GM21825 (cell line): Measurements from ENCODE around the gene PPL.
A peak's percentile ranks its signal among the peaks of the same experiment; 100 is the strongest.

ENCODE experiments used
- ATAC-seq: cut with Tn5 transposase; IDR thresholded peaks from one replicate; pipeline ENCODE4 v1.9.1; 2021; ENCODE audit warnings: mild to moderate bottlenecking, moderate library complexity; ENCODE audit not compliant: unreplicated experiment

Gene PPL

DNA sequence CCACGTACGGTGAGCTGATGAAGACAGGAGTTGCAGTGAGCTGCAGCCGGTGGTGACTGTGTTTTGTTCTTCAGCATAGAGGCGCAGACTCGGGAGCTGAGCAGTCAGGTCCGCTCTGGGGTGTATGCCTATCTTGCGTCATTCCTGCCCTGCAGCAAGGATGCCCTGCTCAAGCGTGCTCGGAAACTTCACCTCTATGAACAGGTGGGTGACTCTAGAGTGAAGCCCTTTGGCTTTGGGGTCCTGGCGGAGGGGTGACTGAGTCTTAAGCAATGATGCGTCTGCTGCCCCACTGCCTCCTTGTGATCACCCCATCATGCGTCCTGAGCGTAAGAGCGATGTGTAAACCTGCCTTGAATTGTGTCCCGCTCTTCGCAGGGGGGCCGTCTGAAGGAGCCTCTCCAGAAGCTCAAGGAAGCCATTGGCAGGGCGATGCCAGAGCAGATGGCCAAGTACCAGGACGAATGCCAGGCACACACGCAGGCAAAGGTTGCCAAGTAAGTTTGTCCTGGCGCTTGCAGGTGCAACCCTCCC, 66.7 kb downstream of the PPL start:
- no peak for ATAC-seq

DNA sequence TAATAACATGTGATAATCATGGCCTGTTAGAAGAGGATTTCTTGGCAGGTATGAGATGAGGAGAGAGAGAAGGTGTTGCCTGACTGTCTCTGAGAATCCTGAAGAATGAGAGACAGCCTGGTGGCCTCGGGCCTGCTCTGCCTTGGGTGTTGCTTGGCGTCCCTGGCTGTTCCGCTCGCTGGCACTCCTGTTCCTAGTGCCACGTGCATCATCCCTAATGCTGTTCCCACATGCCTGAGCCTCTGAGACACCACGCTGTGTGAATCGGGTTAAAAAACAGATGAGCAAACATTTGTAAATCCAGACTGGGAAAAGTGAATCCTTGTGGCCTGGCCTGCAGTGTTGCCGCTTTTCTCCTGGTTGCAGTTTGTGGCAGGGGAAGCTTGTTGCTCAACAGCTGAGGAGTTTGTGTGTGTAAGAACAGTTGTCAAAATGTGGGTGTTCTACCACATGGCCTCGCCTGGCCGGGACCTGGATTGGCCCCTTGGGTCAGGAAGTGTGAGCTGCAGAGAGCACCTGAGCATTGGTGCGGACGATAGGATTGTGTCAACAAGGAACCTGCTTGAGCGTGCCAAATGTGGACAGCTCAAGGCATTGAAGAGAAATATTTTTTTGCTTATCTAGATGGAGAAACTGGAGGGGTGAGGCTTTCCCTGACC, 67.7 kb downstream of the PPL start:
- ATAC-seq, result no peak

DNA sequence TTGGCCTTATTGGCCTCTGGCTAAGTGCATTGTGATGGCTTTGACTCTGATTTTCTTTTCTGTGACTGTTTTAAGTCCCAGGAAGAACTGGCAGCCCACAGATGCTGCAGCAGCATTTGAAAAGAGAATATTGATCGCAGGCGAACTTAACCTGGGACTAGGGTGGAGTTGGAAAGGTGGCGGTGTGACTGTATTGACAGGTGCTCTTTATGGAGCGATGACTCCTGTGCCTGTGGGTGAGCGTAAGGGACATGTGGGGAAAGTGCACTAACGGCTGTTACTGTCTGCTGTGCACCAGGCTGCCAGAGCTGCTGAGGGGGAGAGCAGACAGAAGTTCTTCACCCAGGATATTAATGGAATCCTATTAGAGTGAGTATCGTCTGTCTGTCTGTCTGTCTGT, 68.4 kb downstream of the PPL start:
- ATAC-seq, result no peak

DNA sequence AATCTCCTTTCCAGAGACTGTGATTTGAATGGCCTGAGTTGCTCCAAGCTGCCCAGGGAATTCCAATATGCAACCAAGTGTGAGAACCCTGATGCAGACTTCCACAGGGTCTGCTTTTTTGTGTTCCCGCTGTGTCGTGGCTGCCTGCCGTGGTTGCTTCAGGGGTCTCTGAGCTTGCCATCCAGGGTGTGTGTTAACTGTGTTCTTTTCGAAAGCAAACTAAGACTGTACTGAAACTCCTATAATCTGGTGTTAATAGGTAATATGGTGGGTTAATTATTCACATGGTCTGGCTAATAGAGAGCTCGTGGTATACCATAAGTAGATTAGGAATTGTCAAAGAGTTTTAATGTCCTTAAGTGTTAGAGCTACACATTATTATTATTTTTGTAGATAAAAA, 68.9 kb downstream of the PPL start:
- no peak for ATAC-seq

DNA sequence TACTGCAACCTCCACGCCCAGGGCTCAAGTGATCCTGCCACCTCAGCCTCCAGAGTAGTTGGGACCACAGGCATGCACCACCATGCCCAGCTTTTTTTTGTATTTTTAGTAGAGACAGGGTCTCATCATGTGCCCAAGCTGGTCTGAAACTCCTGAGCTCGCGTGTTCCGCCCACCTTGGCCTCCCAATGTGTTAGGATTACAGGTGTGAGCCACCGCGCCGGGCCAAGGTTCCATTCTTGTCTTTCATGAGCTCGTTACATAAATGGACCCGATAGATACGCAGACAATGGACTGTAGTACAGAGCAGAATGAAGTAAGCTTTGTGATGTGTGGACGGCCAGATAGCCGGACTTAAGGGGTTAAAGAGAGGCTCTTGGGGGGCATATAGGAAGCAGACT, 70.4 kb downstream of the PPL start:
- ATAC-seq, result no peak

DNA sequence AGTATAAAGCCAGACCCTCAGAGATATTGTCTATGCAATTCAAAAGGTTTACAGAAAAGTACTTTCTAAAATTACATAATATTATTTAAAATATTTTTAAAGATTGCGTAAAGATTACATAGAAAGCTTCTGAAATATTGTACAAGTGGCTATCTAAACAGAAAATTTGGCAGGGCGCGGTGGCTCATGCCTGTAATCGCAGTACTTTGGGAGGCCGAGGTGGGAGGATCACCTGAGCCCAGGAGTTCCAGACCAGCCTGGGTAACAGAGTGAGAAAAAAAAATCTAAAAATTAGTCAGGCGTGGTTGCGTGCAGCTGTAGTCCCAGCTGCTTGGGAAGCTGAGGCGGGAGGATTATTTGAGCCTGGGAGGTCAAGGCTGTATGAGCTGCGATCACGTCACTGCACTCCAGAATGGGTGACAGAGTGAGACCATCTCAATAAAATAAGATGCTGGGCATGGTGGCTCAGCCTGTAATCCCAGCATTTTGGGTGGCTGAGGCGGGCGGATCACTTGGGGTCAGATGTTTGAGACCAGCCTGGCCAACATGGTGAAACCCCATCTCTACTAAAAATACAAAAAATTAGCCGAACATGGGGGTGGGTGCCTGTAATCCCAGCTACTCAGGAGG, 71.6 kb downstream of the PPL start:
- no peak for ATAC-seq

DNA sequence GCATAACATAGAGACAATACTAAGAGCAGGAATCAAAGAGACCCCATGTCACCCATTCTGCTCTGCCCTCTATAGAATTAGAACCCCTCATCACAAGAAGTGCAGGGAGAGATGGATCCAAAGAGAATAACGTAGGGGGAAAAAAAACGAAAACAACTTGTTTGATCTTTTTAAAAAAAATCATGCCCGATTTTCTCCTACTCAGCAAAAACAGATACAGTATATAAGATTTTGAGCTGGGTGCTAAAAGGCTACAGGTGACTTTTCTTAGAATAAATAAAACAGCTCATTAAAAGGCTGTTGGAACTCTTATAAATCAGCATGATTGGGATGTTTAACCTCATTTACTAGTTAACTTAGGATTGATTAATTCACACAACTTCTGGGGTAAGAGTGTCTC, 72.2 kb downstream of the PPL start:
- ATAC-seq, result no peak

DNA sequence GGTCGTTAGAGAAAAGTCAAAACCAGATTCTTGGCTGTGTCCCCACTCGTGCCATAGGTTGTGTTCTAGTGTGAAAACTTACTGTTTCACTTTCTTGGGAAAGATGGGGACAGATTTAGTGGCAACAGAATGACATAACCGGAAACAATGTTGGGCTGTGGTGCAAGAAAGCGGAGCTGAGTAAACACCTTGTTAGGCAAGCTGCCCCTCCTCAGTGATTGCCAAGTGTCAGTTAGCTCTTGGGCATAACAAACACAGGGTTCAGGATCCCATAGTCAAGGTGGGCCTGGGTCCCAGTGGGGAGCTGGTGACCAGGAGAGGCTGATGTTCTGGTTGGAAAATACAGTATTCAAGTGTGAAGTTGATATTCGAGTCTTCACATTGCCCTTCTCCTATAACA, 74.3 kb downstream of the PPL start:
- ATAC-seq, result no peak

DNA sequence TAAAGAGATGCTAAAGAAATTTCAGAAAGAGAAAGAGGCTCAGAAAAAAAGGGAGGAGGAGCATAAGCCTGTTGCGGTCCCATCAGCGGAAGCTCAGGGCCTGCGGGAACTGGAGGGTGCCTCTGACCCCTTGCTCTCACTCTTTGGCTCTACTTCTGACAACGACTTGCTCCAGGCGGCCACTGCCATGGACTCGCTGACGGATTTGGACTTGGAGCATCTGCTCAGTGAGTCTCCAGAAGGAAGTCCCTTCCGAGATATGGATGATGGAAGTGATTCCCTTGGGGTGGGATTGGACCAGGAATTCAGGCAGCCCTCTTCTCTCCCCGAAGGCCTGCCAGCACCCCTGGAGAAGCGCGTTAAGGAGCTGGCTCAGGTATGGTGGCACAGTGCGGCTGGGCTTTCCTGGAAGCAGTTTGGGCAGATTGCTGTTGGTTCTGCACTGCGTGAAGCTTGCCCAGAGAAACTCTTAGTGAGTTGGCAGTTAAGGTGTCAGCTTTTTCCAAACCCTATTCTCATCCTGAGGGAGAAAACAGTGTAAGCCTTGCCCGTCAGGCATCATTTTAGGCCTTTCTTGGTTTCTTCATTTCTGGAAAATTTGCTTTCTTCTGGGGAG, 76.1 kb downstream of the PPL start:
- ATAC-seq, result no peak

DNA sequence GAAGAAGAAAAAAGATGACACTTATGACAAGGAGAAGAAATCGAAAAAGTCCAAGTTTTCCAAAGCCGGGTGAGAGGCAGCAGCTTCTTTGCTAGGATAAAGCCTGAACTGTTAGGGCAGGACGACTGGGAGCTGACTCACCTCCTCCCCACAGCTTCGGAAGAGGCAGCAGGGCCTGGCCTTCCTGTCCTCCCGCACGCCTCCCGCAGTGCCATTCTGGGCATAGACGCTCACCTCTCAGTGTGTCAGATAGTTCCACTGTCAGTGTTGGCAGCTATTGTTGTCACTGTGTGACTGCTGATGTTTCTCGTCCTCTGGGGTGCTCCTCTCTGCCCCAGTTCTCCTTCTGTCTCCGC, 77.1 kb downstream of the PPL start:
- ATAC-seq, result no peak

DNA sequence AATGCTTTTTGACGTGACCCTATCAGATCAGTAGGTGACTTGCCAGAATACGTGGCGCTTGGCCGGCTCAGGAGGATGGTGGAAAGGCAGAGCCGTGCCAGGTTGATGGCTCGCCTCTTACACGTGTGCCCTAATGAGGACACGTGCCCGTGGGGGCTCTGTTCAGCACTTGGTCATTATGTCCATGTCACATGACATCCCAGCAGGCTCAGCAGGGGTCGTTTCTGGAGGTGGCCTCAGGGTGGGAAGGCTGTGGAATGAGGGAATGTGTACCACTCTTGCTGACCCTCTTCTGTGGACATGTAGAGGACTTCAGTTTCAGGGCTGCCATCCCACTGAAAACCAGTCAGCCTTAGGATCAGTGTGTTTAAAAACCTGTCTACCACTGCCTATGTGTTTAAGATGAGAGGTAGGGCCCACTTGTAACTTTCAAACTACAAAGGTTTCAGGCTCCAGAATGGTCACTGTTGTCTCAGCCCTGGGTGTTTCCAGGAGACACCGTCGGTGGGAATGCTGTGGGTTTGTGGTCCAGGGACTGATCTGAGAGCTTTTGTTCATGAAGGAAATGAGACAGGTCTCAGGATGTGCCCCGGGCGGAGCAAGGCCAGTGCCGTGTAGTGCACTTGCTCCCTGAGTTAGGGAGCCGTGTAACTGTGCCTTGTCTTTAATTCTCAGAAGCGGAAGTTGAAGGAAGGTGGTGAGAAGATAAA, 77.6 kb downstream of the PPL start:
- ATAC-seq, result no peak

DNA sequence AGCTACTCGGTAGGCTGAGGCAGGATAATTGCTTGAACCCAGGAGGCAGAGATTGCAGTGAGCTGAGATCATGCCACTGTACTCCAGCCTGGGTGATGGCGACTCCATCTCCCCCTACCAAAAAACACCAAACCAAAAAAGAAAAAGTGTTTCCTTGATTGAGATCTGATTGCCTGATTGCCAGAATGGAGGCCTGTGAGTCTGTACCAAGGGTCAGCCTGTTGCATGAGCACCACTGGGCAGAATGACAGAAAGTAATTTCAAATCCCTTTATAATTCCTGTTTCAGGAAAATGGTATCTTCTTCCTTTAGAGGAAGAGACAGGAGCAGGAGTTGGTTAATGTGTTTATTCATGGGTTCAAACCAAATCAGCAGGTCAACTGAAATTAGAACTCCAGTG, 81.1 kb downstream of the PPL start:
- no peak for ATAC-seq

DNA sequence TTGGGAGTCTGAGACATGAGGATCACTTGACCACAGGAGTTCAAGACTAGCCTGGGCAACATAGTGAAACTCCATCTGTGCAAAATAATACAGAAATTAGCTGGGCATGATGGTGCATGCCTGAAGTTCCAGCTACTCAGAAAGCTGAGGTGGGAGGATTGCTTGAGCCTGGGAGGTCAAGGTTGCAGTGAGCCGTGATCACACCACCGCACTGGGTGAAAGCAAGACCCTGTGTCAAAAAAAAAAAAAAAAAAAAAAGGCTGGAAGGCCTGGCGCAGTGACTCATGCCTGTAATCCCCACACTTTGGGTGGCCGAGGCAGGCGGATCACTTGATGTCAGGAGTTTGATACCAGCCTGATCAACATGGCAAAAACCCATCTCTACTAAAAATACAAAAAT, 81.6 kb downstream of the PPL start:
- ATAC-seq, result no peak

DNA sequence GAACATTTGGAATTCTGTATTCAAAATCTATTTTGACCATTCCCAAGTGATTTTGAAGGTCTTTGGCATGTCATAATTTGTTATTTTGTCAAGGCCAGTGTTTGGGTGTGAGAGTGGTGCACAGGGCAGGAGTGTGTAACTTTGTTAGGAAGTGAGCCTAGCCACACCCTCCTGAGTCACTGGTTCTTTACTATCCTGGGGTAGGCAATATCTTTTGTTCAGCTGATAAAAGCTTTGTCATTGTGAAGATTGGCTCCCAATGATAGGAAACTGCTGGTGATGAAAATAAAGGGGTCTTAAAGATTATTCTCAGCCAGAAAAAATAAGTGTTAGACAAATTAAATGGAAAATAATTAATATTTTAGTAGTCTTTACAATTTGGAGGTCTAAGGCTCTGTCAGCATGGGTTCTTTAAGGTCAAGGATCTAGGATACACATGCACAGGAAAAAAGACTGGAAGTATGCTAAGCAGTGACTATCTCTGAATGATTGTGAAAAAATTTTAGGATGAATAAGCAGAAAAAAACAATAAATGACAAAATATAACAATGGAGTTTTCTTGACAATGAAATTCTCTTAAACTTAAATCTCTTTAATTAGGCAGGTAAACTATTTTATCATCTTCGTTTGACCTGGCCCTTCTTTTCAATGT, 84.6 kb downstream of the PPL start:
- no peak for ATAC-seq

DNA sequence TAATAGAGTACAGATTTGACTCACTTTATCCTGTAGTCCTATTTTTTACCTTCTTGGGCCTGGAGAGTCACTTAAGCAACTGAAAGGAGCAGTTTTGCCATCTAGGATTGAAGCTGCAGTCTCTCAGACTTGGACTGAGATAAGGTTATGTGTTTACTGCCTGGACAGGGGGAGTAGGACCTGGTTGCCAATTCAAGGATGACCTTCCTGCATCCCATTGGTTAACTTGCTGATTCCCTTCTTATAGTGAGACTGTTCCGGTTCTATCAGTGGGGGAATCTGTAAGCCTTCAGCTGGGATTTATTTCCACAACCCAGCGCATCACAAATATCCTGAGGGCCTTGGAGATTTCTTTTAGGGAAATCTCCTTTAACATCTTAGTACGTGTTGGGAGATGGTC, 86.7 kb downstream of the PPL start:
- ATAC-seq, result no peak

DNA sequence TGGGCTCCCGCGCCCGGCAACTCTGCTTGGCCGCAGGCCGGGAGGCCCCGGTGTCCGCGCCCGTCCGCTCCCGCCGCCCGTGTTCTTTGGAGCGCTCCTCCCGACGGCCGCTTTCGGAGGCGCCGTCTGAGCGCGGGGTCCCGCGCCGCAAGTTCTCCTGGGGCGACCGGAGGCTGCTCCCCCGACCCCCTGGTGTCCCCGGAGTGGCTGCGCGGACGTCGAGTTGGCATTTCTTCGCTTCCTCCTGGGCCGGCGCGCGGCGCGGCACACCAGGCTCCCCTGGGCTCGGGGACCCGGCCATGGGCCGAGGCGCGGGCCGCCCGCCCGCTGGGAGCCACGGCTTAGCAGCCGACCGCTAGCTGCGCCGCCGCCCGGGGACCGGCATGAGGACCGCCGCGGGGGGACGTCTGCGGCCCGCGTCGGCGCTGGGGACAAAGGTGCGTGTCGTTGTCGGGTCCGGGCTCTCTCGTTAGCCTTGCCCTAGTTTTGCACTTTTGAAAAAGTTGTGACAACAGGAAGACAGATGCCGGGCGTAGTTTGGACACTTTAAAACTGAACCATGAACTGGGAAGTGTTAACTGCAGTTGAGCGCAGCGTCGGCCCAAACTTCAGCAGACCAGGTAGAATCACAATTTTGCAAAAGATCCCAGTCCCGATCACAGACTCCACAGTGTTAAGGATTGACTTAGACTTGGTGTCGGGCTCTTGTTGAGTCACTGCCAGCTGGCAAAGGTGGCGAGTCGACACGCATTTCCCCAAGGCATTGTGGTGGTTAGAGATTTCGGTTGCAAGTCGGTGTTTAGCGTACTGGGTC, 89.0 kb downstream of the PPL start:
- ATAC-seq, result peak; percentile 25

DNA sequence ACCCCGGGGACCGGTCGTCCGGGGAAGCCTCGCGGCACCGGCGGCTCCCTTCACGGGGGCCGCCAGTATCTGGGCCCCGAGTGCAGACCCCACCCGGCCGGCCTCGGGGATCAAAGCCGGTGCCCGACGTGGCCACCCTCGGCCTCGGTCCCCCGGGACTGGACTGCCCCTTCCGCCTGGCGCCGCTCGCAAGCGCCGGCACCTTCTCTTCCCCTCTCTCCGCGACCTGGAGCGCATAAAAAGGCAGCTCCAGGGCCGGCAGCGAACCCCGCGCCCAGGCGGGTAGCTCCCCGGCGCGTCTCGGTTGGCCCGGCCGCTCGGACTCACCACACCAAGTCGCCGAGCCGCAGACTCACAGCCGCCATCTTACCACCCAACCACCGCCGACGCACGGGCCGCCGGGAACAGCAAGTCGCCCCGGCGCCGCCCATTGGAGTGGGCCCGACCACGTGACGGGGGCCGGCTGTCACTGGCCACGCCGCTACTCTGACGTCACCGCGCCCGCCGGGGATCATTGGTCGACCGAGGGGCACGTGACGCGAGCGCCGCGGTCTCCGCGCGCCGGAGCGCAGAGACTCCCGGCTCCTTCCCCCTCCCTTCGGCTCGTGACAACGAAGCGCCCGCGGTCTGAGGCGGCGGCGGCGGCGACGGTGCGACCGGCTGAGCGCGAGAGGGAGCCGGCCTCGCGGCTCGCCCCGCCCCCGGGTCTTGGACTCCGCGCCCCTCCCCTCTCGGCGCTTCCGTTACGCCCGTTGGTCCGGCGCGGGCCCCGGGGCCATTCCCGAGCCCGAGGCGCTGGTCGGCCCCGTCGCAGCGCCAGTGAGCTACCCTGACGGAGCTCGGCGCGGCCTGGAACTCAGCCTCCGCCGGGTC, 89.8 kb downstream of the PPL start, which contains the start of the genes GLYR1 and UBN1:
Gene GLYR1, minus strand, starts transcription at position 388 of the 873 bp plus-strand sequence. Its CDS starts 23 bp downstream, at position 365.
Gene UBN1, plus strand, starts transcription at position 581 of the 873 bp plus-strand sequence. CDS start 5,437 bp downstream, outside the sequence.
- ATAC-seq, result peak; percentile 88

DNA sequence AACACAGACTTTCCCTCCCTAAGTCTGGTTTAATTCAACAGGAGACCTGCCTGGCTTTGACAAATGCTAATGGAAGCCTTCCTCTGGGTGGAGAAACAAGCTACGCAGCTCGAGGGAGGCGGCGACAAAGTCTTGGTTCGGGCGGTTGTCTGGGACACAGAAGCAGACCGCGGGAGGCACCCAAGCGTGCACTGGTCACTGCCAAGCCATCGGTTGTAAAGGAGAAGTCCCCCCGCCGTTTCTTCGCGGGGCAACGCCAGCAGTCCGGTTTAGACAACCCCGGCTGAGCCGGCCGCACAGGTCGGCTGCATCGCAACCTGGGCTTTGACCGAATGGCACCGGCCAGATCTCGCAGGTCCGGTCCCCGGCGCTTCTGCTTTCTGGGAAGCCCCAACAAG, 90.4 kb downstream of the PPL start:
- peak; percentile 4 for ATAC-seq

DNA sequence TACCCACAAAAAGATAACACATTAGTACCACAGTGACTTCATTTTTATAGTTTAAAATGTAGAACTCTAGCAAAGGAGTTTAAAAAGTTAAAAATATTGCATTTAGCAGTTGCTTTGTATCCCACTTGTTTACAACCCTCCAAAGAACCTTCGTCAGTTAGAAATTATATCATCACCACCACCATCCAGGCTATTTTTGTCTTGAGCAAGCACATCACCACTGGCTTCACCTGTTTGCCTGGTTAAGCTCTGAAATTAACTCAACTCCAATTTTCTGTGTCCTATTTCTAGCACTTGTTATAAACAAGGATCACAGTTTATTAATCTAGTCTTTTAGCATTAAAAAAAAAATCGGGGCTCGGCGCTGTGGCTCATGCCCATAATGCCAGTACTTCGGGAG, 96.0 kb downstream of the PPL start:
- ATAC-seq, result no peak
